Tibial artery (tissue), 4 donors: Measurements from ENCODE around the gene PTPN13.

Experiments used
- DNase-seq, 2 donors: peaks; one replicate each; pipeline ENCODE4 v3.0.0-alpha.2; 2019
- H3K27ac ChIP-seq, 2 donors: fragments of 200-600 bp; sonication (generic) in 1 of 2; 1 replicate in 1 of 2; 2 replicates in 1 of 2; pipeline ENCODE4 v1.5.1; 2018 to 2019; ENCODE audit warnings: mild to moderate bottlenecking in 1 of 2
- H3K27me3 ChIP-seq, 2 donors: fragments of 200-600 bp; sonication (generic) in 1 of 2; one replicate each; pipeline versions ENCODE4 v1.5.1 to v1.6.0; 2016 to 2019
- H3K36me3 ChIP-seq, 3 donors: fragments of 200-600 bp; sonication (generic) in 2 of 3; one replicate each; pipeline ENCODE4 v1.5.1; 2016 to 2019; ENCODE audit warnings: mild to moderate bottlenecking in 2 of 3
- H3K4me1 ChIP-seq, 4 donors: fragments of 200-600 bp; sonication (generic) in 2 of 4; 1 replicate in 3 of 4; 2 replicates in 1 of 4; pipeline ENCODE4 v1.5.1; 2016 to 2019
- H3K4me3 ChIP-seq, 2 donors: fragments of 200-600 bp; sonication (generic) in 1 of 2; 1 replicate in 1 of 2; 2 replicates in 1 of 2; pipeline ENCODE4 v1.5.1; 2018 to 2019; ENCODE audit warnings: mild to moderate bottlenecking in 2 of 2
- H3K9me3 ChIP-seq, 3 donors: fragments of 200-600 bp; sonication (generic) in 1 of 3; one replicate each; pipeline ENCODE4 v1.5.1; 2016 to 2019
- intact Hi-C: fragments of 100-400 bp; cut with DNase I; formaldehyde crosslinking; loops from one replicate; pipeline ENCODE4 v1.15.0; 2023; ENCODE audit warnings: low total_unique reads
- TF ChIP-seq, protein P1 (sequence below), 2 experiments: fragments of 200-600 bp in 1 of 2; fragments of 450-650 bp in 1 of 2; IDR thresholded peaks; one replicate each; pipeline ENCODE4 v1.5.1; 2017 to 2019; ENCODE audit warnings: antibody characterized with exemption in 2 of 2, mild to moderate bottlenecking in 1 of 2, moderate library complexity in 1 of 2

The PTPN13 gene

GRCh38 chr4:86685401-86685800 lies 91.3 kb downstream of the PTPN13 start:
- no peak for DNase-seq
- H3K9me3 ChIP-seq: no peaks in the 10 kb centered on the region
- no peak overlapping the region for H3K27ac ChIP-seq
- H3K4me3 ChIP-seq: no peak overlapping the region
- intact Hi-C loops: no loop called here
- TF ChIP-seq, protein P1, sequence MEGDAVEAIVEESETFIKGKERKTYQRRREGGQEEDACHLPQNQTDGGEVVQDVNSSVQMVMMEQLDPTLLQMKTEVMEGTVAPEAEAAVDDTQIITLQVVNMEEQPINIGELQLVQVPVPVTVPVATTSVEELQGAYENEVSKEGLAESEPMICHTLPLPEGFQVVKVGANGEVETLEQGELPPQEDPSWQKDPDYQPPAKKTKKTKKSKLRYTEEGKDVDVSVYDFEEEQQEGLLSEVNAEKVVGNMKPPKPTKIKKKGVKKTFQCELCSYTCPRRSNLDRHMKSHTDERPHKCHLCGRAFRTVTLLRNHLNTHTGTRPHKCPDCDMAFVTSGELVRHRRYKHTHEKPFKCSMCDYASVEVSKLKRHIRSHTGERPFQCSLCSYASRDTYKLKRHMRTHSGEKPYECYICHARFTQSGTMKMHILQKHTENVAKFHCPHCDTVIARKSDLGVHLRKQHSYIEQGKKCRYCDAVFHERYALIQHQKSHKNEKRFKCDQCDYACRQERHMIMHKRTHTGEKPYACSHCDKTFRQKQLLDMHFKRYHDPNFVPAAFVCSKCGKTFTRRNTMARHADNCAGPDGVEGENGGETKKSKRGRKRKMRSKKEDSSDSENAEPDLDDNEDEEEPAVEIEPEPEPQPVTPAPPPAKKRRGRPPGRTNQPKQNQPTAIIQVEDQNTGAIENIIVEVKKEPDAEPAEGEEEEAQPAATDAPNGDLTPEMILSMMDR (IDR thresholded peaks at IDR 0.05): no peak
- peaks cover 0 to 3% (median 0%) of the 10 kb centered on the region in 4 donors for H3K4me1 ChIP-seq
- no peaks in the 10 kb centered on the region for H3K27me3 ChIP-seq
- no peaks in the 10 kb centered on the region for H3K36me3 ChIP-seq

- Histone ChIP-seq H3K9me3 (no peaks in the 10 kb centered on the region), H3K36me3 (no peaks in the 10 kb centered on the region), H3K27ac (no peak overlapping the region), H3K27me3 (no peaks in the 10 kb centered on the region), H3K4me1 (peaks cover 0 to 3% (median 0%) of the 10 kb centered on the region in 4 donors), H3K4me3 (no peak overlapping the region)
- TF ChIP-seq, protein P1 (IDR thresholded peaks at IDR 0.05): no peak
- intact Hi-C loops: no loop called here
- no peak for DNase-seq
These were observed 92.6 kb downstream of the PTPN13 start for GRCh38 chr4:86686741-86687140.

DNA sequence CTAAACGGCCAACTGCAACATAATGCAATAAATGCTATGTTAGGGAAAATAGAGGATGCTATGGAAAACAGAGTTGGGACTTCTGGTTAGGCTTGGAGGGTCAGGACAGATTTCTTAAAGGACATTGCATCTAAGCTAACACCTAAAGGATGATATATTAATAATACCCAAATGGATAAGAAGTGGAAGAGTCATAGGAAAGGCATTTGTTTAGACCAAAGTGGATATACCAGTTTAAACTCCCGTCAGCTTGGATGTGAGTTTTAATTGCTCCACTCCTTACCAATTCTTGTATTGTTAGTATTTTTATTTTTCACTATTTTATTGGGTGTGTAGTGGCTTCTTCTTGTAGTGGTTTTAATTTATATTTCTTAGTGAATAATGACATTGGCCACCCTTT lies 93.9 kb downstream of the PTPN13 start:
- DNase-seq: no peak
- H3K36me3 ChIP-seq: no peaks in the 10 kb centered on the region
- TF ChIP-seq, protein P1 (IDR thresholded peaks at IDR 0.05): no peak
- H3K4me1 ChIP-seq: peaks cover 0 to 3% (median 0%) of the 10 kb centered on the region in 4 donors
- intact Hi-C loops: no loop called here
- no peak overlapping the region for H3K27ac ChIP-seq
- no peaks in the 10 kb centered on the region for H3K9me3 ChIP-seq
- no peaks in the 10 kb centered on the region for H3K27me3 ChIP-seq
- no peak overlapping the region for H3K4me3 ChIP-seq

- no peak overlapping the region for H3K27ac ChIP-seq
- no peaks in the 10 kb centered on the region for H3K27me3 ChIP-seq
- intact Hi-C loops: no loop called here
- TF ChIP-seq, protein P1 (IDR thresholded peaks at IDR 0.05): no peak
- peaks cover 0 to 8% (median 0%) of the 10 kb centered on the region in 3 donors for H3K36me3 ChIP-seq
- H3K9me3 ChIP-seq: no peaks in the 10 kb centered on the region
- H3K4me1 ChIP-seq: no peaks in the 10 kb centered on the region
- H3K4me3 ChIP-seq: no peak overlapping the region
- no peak for DNase-seq
These were observed 110.5 kb downstream of the PTPN13 start for GRCh38 chr4:86704601-86705000.

DNA sequence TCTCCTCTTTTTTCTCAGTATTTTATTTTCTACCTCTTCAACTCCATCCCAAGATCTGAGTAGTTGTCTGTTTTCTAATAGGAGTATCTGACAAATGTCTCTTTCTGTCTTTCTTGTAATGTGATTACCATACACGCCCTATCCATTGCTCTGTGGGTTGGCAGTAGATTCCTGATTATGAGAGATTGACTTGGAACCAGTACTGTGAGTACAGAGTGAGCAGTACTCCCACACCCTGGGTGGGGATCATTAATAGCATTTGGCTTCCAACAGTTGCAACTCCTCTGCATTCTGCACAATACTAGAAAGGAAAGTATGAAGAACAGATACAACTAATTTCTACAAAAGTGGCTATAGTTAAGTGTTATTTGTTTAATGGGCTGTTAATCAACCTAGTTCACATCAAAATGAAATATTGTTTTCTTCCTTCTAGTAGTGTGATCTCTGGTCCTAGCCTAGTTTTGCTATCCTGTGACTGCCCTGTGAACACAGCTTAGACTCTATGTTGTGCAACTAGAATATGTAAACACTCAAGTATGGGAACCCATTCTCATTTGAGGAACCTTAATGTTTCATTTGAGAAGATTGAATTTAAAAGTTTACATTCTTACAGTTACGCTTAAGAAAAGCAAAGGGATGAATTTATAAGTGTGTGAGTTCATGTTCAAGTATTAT lies 112.9 kb downstream of the PTPN13 start:
- DNase-seq: no peak
- Histone ChIP-seq H3K4me1 (no peaks in the 10 kb centered on the region), H3K27ac (no peak overlapping the region), H3K9me3 (no peaks in the 10 kb centered on the region), H3K36me3 (no peaks in the 10 kb centered on the region), H3K4me3 (no peak overlapping the region), H3K27me3 (no peaks in the 10 kb centered on the region)
- TF ChIP-seq, protein P1 (IDR thresholded peaks at IDR 0.05): no peak
- intact Hi-C loops: no loop called here
